Measurements from ENCODE around the gene SKAP1.
A peak's percentile ranks its signal among the peaks of the same experiment; 100 is the strongest.

The SKAP1 gene

GRCh38 chr17:48179071-48179945, 250.7 kb downstream of the SKAP1 start:
- no peak for DNase-seq
- no peak overlapping the region for H3K4me3 Mint-ChIP-seq
- peaks cover 72% of the 10 kb centered on the region for H3K36me3 Mint-ChIP-seq
- no peaks in the 10 kb centered on the region for H3K27me3 Mint-ChIP-seq
- H3K27ac Mint-ChIP-seq: no peak overlapping the region
- H3K9me3 Mint-ChIP-seq: no peaks in the 10 kb centered on the region
- CTCF ChIA-PET: interaction anchor here (0.6 kb wide), 1 partner anchor 14 kb away, joined by 5 read pairs; no protein-coding TSS in a partner anchor
- peaks cover 11% of the 10 kb centered on the region for H3K4me1 Mint-ChIP-seq

- Mint-ChIP-seq H3K9me3 (no peaks in the 10 kb centered on the region), H3K27me3 (no peaks in the 10 kb centered on the region), H3K27ac (no peak overlapping the region), H3K4me1 (peaks cover 19% of the 10 kb centered on the region), H3K4me3 (no peak overlapping the region), H3K36me3 (peaks cover 78% of the 10 kb centered on the region)
- CTCF ChIA-PET: no interaction called here
- no peak for DNase-seq
Measured at GRCh38 chr17:48178317-48178716, 251.7 kb downstream of the SKAP1 start.

GRCh38 chr17:48177816-48178215, 252.2 kb downstream of the SKAP1 start:
- Mint-ChIP-seq H3K27me3 (no peaks in the 10 kb centered on the region), H3K36me3 (peaks cover 78% of the 10 kb centered on the region), H3K27ac (no peak overlapping the region), H3K4me3 (no peak overlapping the region), H3K9me3 (no peaks in the 10 kb centered on the region), H3K4me1 (peaks cover 24% of the 10 kb centered on the region)
- no peak for DNase-seq
- CTCF ChIA-PET: no interaction called here

GRCh38 chr17:48176471-48176855, 253.6 kb downstream of the SKAP1 start:
- Mint-ChIP-seq H3K27me3 (no peaks in the 10 kb centered on the region), H3K36me3 (peaks cover 69% of the 10 kb centered on the region), H3K9me3 (no peaks in the 10 kb centered on the region), H3K4me1 (peaks cover 24% of the 10 kb centered on the region), H3K4me3 (no peak overlapping the region), H3K27ac (no peak overlapping the region)
- CTCF ChIA-PET: no interaction called here
- DNase-seq: no peak

GRCh38 chr17:48175692-48176470, 254.1 kb downstream of the SKAP1 start:
- Mint-ChIP-seq H3K27me3 (no peaks in the 10 kb centered on the region), H3K9me3 (no peaks in the 10 kb centered on the region), H3K4me3 (no peak overlapping the region), H3K4me1 (peaks cover 24% of the 10 kb centered on the region), H3K36me3 (peaks cover 70% of the 10 kb centered on the region), H3K27ac (no peak overlapping the region)
- CTCF ChIA-PET: no interaction called here
- DNase-seq: no peak

- Mint-ChIP-seq H3K4me3 (no peak overlapping the region), H3K27ac (no peak overlapping the region), H3K27me3 (no peaks in the 10 kb centered on the region), H3K36me3 (peaks cover 68% of the 10 kb centered on the region), H3K9me3 (no peaks in the 10 kb centered on the region), H3K4me1 (peaks cover 20% of the 10 kb centered on the region)
- CTCF ChIA-PET: no interaction called here
- DNase-seq: no peak
Measured at GRCh38 chr17:48174833-48175523, 255.0 kb downstream of the SKAP1 start.

GRCh38 chr17:48173191-48173984, 256.6 kb downstream of the SKAP1 start:
- no peak for DNase-seq
- Mint-ChIP-seq H3K9me3 (no peaks in the 10 kb centered on the region), H3K36me3 (peaks cover 60% of the 10 kb centered on the region), H3K27me3 (no peaks in the 10 kb centered on the region), H3K4me3 (no peak overlapping the region), H3K27ac (no peak overlapping the region), H3K4me1 (peaks cover 16% of the 10 kb centered on the region)
- CTCF ChIA-PET: no interaction called here

GRCh38 chr17:48169926-48170325, 260.1 kb downstream of the SKAP1 start:
- CTCF ChIA-PET: no interaction called here
- H3K36me3 Mint-ChIP-seq: peaks cover 46% of the 10 kb centered on the region
- peaks cover 16% of the 10 kb centered on the region for H3K4me1 Mint-ChIP-seq
- no peak for DNase-seq
- no peak overlapping the region for H3K4me3 Mint-ChIP-seq
- no peaks in the 10 kb centered on the region for H3K27me3 Mint-ChIP-seq
- H3K27ac Mint-ChIP-seq: no peak overlapping the region
- H3K9me3 Mint-ChIP-seq: no peaks in the 10 kb centered on the region

- DNase-seq: no peak
- peaks cover 44% of the 10 kb centered on the region for H3K36me3 Mint-ChIP-seq
- no peaks in the 10 kb centered on the region for H3K27me3 Mint-ChIP-seq
- CTCF ChIA-PET: interaction anchor here (1.5 kb wide), 1 partner anchor 9 kb away, joined by 3 read pairs; no protein-coding TSS in a partner anchor
- peaks cover 13% of the 10 kb centered on the region for H3K4me1 Mint-ChIP-seq
- H3K9me3 Mint-ChIP-seq: no peaks in the 10 kb centered on the region
- H3K4me3 Mint-ChIP-seq: no peak overlapping the region
- no peak overlapping the region for H3K27ac Mint-ChIP-seq
Measured at GRCh38 chr17:48163809-48164208, 266.2 kb downstream of the SKAP1 start.

- Mint-ChIP-seq H3K27ac (peak overlapping the region; percentile 25), H3K27me3 (no peaks in the 10 kb centered on the region), H3K4me3 (no peak overlapping the region), H3K4me1 (peaks cover 13% of the 10 kb centered on the region), H3K9me3 (no peaks in the 10 kb centered on the region), H3K36me3 (peaks cover 41% of the 10 kb centered on the region)
- CTCF ChIA-PET: interaction anchor here (1.5 kb wide), 2 partner anchors 8 to 32 kb away, joined by 3 read pairs; no protein-coding TSS in a partner anchor
- DNase-seq: no peak
Measured at GRCh38 chr17:48162946-48163506, 267.0 kb downstream of the SKAP1 start.

- Mint-ChIP-seq H3K9me3 (no peaks in the 10 kb centered on the region), H3K36me3 (peaks cover 37% of the 10 kb centered on the region), H3K4me3 (no peak overlapping the region), H3K4me1 (peaks cover 11% of the 10 kb centered on the region), H3K27ac (no peak overlapping the region), H3K27me3 (no peaks in the 10 kb centered on the region)
- no peak for DNase-seq
- CTCF ChIA-PET: interaction anchor here (1.5 kb wide), 2 partner anchors 8 to 32 kb away, joined by 3 read pairs; no protein-coding TSS in a partner anchor
Measured at GRCh38 chr17:48162306-48162934, 267.6 kb downstream of the SKAP1 start.

GRCh38 chr17:48161127-48161905, 268.7 kb downstream of the SKAP1 start:
- H3K9me3 Mint-ChIP-seq: no peaks in the 10 kb centered on the region
- no peak overlapping the region for H3K27ac Mint-ChIP-seq

More at GRCh38 chr17:48161127-48161905, 268.7 kb downstream of the SKAP1 start:
- Mint-ChIP-seq H3K27me3 (no peaks in the 10 kb centered on the region), H3K4me1 (peaks cover 10% of the 10 kb centered on the region), H3K36me3 (peaks cover 41% of the 10 kb centered on the region), H3K4me3 (no peak overlapping the region)
- CTCF ChIA-PET: no interaction called here
- DNase-seq: no peak
